ENCODE results near the gene TUBGCP2.

TUBGCP2 gene

DNA sequence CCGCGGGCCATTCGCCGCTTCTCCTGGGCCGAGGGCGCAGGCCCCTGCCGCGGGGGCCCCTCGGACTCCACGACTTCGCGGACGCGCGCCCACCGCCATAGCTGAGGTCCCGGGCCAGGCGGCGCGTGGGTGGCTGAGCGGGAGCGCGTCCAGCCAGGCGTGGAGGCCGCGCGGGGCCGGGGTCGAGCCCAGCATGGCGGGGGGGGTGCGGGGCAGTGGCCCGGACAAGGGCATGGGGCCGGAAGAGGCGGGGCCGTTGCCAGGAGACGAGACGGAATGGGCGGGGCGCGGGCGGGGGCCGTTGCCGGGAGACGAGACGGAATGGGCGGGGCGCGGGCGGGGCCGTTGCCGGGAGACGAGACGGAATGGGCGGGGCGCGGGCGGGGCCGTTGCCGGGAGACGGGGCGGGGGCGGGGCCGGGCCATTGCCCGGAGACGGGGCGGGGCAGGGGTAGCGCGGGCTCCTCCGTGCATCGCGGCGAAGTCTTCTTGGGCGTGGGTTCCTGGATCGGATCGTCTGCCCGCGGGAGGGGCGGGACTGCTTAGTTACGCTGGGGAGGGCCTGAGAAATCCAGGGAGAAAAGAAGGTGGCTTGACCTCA is 46.8 kb downstream of the TUBGCP2 start:
- DNase-seq: peak; percentile 27

DNA sequence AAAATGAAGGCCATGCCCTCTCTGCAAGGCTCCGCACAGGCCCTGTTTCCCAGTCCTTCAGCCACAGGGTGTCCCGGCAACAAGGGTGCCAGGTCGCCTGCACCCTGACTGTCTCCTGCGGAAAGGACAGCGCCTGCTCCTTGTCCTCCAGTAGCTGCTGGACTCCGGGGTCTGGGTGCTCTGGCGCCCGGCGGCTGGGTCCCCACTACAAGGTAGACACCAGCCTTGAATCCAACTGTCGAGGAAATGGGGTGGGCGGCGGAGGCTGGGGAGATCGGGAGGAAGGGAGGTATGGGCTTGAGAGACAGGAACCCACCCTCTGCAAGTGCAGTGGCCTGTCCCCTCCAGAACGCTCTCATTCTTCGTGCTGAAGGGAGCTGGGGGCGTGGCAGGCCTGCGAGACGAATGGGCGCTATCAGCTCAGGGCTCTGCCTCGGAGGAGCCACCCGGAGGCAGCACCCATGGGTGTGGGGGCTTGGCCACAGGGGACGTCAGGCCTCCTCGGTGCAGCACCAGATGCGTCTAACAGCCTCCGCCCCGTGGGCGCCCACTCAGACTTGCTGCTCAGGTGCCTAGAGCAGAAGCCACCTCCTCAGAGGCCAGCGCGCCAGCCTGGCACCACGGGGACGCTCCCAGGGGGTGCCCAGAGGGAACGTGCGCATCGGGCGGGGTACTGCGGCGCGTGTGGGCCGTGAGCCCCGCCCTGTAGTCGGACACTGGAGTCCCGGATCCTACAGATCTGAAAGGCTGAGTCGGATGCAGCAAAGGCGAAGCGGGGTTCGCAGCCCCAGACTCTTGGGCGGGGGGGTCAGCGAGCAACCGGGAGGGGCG is 47.6 kb downstream of the TUBGCP2 start:
- DNase-seq: no peak

DNA sequence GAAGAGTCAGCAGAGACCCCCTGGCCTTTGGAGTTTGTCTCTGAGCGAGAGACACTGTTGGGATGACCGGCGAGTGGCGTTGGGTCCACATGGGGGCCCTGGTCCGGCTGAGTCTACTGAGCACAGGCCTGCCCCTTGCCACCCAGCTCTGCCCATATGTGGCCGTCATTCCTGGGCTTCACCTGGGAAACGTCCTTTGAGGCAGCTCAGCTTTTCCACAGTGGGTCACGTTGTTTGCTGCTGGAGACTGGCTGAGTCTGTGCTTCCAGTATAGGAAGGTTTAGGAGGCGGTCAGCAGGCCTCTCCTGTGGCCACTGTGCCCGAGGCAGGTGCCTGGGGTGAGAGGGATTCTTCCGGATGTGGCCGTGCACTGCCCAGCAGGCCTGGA is 49.1 kb downstream of the TUBGCP2 start:
- DNase-seq: no peak

DNA sequence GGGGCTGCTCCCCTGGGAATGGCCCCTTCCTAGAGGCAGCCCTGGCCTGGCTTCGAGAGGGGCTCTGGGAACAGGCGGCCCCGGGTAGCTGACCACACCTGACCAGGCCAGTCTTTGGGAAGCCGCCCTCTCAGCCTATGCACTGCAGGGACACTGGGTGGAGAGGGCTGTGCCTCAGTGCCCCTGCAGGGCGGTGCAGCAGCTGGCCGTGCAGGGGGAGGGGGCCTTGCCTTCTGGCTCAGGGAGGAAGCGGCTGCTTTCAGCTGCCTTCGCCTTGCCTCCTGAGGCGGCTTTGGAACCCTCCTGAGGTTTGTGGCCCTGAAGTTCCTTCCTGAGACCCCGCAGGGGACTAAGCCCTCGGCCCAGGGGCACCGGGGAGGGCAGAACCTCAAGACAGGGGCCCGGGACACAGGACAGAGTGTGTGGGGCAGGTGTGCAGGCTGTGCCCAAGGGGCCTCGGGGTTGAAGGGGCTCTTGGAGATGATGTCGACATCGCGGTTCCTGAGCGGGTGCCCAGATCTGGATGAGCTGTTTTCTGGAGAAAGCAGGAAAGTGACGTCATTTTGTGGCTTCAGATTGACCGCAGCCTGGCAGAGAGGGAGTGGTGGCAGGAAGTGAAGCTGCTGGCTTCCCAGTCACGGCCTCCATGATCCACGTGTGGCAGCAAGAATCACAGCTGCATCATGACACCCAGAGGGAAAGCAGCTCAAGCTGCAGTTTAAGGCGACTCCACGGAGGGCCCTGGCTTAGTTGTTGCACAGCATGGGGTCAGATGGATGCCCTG is 49.7 kb downstream of the TUBGCP2 start:
- no peak for DNase-seq

DNA sequence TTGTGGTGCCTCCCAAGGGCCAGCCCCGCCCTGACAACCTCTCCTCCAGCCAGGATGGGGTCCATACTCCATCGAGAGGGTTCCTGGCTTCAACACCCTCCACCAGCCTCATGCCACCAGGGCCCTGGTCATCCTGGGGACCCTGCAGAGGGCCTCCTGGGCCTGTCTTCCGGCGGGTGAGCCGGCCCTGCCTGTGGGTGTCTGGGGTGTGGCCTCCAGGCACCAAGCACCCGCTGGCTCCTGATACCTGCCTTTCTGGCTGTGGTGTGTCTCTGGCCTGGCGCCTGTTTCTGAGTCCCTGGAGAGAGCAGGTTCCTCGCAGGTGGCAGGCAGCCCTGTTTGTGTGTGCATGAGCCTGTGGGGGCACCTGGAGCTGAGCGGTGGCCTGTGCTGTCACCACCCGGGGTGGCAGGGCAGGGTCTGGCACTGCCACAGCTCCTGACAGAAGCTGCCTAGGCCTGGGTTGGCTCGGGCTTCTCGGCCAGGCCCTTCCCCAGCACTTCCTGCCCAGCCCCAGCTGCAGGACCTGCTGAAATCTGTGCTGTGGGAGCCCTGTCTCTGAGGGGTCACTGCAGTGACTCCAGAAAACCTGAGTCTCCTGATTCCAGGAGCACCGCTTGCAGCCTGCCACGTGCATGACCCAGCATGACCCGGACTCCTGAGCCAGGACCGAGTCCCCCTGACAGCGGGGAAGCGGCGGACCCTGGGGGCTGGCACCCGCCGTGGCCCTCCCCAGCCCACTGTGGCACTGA is 50.4 kb downstream of the TUBGCP2 start:
- DNase-seq: no peak

DNA sequence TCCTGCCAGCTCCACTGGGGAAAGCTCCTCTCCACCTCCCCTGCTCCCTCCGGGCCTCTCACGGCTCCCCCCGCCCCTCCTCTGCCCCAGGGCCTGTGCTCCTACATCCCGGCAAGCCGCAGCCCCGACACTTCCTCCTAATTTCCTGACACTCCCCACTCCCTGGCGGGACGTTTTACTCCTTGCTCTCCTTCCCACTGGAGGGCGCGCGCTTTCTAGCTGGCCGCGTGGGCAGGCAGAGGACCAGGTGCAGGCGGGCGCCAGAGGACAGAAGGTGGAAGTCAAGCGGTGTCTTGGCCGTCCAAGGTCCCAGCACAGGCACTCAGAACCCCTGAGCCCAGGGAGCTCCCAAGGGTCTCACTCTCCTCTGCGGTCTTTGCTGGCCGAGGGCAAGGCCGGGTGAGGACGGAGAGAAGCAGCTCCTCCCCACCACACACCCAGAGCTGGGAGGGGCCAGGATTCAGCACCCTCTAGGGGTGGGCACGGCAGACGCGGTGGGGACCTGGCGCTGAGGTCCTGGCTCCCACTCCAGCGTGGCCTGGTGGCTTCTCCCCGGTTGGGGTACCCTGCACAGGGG is 51.1 kb downstream of the TUBGCP2 start:
- no peak for DNase-seq

DNA sequence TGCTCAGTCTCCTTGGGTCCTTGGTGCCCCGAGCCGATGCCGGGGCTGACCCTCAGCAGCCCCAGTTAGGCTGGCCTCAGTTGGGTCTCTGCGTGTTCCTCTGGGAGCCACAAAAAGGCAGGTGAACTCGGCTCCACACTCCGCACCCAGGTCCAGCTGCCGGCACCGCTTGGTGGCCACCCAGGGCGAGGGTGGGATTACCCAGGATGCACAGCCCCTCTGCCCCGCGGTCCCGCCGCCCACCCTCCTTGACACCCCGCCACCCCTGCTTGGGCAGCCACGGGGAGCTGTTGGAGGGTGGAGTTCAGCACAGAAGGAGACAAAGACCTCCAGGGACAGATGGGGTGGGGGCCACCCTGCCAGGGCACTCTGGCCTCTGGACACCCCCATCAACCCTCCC is 53.3 kb downstream of the TUBGCP2 start:
- DNase-seq: no peak

DNA sequence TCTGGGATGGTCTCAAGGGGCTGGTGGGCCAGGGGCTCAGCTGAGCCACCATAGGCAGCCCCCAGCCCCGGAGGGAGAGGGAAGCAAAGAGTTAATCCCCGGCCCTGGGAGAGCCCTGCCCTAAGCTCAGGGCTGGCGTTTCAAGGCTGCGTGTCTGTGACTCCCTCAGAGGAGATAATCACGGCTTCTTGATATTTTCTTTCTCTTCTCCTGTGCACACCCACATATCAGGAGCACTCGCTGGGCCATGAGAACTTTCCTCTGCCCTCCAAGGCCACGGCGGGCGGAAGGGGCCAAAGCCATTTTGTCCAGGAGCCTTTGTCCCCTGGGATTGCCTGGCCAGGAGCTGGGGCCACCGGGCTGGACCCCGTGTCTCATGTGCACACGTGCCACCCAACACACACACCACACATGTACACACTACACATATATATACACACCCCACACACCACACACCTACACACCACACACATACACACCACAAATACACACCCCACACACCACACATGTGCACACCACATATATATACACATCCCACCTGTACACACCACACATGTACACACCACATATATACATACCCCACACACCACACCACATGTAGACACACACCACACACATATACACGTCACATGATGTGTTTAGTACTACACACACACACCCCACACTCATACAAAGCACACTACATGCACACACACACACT is 54.1 kb downstream of the TUBGCP2 start:
- no peak for DNase-seq

DNA sequence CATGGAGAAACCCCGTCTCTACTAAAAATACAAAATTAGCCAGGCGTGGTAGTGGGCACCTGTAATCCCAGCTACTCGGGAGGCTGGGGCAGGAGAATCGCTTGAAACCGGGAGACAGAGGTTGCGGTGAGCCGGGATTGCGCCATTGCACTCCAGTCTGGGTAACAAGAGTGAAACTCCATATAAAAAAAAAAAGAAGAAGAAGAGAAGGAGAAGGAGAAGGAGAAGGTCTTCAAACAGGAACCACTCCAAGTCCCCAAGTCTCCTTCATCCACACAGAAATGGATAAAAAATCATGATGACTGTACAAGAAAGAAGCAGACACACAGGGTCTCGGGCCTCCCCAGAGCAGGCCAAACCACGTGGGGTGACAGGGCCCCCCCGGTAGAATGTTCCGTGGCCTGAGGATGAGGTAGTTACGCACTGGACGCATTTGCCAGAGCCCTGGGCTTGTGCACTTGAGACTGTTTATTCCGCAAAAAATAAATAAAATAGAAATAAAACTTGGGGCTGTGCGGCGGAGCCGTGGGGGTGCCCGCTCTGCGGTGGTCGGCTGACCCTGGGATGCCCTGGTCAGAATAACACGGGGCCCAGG is 55.2 kb downstream of the TUBGCP2 start:
- no peak for DNase-seq

DNA sequence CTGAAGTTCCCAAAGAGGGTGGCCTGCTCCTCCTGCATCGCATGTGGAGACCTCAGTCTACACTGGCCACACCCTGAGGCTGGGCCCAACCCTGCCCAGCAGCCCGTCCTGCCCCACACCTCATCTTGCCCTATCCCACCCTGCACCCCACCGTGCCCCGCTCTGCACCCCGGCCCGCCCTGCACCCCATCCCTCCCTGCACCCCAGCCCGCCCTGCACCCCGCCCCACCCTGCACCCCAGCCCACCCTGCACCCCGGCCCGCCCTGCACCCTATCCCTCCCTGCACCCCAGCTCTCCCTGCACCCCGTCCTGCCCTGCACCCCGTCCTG is 56.5 kb downstream of the TUBGCP2 start:
- DNase-seq: no peak

DNA sequence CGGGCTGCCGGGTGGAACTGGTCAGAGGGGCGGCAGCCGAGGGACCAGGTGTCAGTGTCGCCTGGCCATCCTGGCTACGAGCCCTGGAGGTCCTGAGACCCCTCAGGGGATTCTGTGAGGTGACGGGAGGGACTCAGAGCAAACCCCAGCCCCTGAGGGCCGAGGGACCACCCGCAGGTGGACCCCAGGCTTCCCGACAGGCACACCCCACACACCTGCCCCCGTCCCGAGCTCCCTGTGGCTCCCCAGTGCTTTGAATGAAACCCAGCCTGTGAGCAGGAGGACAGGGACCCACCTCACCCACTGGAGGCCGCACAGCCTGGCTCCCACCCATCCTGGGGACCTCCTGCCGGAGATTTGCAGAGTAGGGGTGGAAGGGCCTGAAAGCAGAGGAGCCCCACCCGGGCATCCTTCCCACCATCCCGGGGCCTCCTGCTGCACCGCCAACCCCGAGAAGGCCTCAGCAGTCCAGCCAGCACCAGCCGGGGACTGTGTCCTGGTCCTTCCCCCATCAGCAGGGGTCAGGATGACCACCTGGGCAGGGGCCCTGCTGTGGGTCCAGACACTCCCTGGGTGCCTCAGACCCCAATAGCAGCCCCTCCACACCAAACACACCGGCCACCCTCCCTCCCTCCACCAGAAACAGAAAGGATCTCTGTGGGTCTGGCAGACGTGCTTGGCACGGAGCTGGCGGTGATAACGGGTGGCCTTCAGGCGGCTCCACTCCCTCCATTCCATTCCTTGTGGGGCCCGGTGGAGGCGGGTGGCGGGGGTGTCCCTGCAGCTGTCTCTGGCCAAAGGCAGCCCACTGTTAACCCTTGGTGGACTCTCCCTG is 57.1 kb downstream of the TUBGCP2 start:
- no peak for DNase-seq

DNA sequence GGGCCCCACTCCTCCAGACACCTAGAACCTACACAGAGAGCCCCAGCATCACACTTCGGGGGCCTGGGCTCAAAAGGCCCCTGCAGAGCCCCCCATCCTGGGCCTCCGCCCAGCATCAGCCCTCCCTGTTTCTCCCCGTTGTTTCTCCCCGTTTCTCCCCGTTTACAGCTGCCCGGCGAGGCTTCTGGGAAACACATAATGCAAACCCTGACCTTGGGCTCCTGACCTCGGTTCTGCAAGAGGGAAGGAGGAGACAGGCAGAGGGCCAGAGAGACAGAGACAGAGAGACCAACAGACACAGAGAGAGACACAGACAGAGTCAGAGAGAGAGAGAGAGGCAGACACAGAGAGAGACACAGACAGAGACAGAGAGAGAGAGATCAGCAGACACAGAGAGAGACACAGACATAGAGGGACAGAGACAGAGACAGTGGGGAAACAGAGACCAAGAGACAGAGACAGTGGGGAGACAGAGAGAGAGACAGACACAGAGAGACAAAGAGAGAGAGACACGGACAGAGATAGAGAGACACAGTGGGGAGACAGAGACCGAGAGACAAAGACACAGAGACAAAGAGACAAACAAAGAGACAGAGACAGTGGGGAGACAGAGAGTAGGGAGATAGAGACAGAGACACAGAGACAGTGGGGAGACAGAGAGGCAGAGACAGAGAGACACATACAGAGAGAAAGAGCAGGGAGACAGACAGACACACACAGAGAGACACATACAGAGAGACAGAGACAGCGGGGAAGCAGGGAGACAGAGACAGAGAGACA is 58.5 kb downstream of the TUBGCP2 start:
- DNase-seq: no peak

DNA sequence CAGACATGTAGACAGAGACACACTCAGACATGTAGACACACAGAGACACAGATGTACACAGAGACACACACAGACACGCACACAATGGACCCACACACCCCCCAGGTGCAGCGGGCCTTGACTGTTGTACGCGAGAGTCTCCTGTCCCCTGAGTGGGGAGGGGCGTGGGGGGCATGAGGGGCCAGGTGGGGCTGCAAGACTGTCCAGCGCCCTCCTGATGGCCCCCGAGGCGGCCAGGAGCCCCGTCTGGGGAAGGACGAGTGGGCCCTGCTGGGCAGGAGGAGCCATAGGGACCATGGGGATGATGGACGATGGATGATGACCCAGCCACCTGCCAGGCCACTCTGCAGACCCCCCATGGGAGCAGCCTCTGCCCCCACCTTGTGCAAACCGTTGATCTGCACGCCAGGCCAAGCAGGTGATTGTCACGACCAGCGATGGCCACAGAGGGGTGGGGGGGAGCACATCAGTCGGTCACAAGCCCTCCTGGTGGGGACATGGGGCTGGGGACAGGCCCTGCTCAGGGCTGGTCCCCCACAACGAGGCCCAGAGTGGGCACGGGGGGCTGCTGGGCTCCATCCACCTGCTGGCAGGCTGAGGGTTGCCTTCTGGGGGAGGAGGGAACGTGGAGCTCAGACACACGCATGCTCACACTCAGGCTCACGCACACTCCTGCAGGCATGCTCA is 59.4 kb downstream of the TUBGCP2 start:
- no peak for DNase-seq

DNA sequence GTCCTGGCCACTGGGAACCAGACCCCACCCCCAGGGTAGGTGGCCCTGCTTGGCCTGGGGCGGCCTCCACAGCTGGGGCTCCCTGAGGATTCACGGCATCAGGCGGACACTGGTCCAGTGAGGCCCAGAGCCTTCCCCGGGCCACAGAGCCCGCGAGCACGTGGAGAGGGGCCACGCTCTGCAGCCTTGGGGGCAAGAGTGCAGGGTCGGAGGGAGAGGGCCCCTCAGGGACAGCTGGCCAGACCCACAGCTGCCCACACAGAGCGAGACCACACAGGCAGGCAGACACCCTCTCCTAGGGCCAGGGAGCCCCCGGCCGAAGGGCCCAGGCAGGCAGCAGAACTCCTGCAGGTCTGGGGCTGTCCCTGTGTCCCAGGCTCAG is 60.3 kb downstream of the TUBGCP2 start:
- no peak for DNase-seq

DNA sequence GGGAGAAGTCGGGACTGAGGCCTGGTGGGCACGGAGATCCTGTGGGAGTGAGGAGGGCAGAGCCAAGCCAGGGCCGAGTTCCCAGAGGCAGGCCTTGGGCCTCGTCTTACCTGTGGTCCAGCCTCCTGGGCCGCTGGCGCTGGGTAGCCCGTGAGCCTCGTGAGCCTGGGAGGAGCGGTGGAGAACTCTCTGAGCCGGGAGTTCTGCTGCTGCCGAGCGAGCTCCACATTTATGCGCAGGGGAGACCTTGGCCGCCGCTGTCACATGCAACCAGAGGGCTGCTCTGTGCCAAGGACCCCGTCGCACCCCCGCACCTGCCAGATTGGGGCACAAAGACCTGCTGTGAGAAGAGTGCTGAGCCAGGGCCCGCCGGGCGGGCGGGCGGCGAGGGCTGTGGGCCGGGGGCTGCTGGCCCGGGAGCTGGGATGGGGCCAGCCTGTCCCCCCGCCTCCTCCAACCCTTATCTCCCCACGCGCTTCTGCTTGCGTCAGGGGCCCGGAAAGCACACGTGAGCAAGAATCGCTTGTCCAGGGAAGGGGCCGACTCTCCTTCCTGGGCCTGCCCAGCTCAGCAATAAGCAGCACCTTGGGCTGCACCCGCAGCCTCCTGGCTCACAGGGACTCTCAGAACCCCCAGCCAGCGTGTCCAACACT is 60.9 kb downstream of the TUBGCP2 start:
- no peak for DNase-seq

DNA sequence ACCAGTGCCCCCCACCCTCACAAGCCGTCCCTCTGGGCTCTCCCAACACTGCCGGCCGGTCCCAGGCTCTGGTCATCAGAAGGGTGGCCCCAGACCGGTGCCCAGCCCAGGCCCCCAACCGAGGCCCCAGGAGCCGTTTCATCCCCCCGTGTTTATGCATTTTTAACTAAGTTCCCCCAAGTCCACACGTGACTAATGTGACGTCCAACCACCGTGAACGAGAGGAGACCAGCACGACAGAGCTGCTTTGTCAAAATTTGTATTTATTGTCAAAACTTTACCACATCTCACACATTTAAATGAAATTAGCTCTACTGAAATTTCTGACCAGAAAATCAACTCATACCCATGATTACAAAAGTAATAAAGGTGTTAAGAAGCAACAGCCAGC is 62.4 kb downstream of the TUBGCP2 start:
- DNase-seq: no peak

DNA sequence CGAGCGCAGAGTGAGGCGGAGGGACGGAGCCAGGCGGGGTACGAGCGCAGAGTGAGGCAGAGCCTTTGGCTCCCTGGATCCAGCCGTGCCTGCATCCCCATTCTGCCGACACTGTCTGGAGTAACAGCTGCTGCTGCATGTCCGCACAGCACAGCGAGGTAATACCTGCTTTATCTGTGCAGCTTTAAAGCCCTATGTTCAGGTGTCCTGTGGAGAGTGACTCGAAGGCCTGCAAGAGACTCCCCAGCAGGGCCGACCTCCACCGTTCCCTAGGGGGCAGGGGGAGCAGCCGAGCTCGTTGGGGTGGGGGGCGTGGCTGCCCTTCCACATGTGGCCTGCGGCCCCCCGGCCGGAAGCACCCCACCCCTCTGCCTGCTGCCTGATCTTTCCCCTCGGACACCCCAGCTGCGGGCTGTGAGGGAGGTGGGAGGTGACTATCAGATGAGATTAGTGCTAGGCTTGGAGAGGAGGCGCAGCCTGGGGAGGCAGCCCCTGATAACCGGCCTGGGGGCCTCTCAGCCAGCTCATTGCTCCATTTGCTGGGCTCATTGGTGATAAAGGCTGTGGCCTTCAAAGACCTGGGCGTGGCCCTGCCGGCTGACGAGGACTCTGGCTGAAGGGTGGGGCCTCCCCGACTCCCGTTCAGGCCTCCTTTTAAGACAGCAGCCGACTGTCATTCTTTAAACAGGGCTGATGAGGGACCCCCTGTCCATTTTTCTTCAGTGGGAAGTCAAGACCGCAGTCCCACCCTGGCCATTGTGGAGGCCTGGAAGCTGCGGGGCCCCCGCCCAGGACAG is 63.0 kb downstream of the TUBGCP2 start:
- DNase-seq: no peak

DNA sequence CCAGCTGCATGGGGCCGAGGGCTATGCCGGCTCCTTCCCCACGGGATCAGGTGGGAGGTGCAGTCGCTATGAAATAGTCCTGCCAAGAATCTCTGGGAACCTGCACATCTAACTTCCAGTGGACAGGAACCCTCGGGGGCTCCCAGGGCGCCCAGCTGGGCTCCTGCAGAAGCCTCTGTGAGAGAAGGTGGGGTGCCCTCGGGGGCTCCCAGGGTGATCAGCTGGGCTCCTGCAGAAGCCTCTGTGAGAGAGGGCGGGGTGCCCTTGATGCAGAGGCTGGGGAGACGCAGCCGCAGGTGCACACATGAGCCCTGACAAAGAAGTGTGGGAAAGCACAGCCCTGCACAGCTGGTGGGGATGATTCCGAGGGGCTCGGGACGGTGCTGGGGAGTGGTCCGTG is 65.1 kb downstream of the TUBGCP2 start:
- DNase-seq: no peak
